Pulmonary artery endothelial cell (primary cell): ENCODE results near the gene TIPARP. TPM values are rescaled to one million over a fixed set of nuclear protein-coding genes. Genes with fewer than 3 reads are reported as not detected.
A peak's percentile ranks its signal among the peaks of the same experiment; 100 is the strongest.
"Not testable (repeated sequence)": the region's sequence is repeated elsewhere in the genome, so short reads cannot be mapped to it uniquely, and the experiment has no call there.

Source experiments
- DNase-seq: peaks from one replicate; pipeline ENCODE4 v3.0.0-alpha.2; 2011; ENCODE audit warnings: low read depth, low spot score
- total RNA-seq: library from RNA; depleted of rRNA; stranded (reverse); fragments of >200 nt; gene quantifications from 2 replicates; pipeline ENCODE4 v1.2.3, GENCODE V29; 2014

Gene TIPARP
- total RNA-seq, 1 donor from 2014 or later, result 32.7 TPM

- DNase-seq, result not testable (repeated sequence)
These were observed 37.6 kb downstream of the TIPARP start for GRCh38 chr3:156711944-156712343.

- no peak for DNase-seq
These were observed 41.9 kb downstream of the TIPARP start for GRCh38 chr3:156716105-156716862.

- peak; percentile 26 for DNase-seq
These were observed 44.4 kb downstream of the TIPARP start for GRCh38 chr3:156718622-156719306.

- DNase-seq, result no peak
These were observed 46.4 kb downstream of the TIPARP start for GRCh38 chr3:156720826-156721225.

GRCh38 chr3:156721687-156722618 lies 47.6 kb downstream of the TIPARP start:
- DNase-seq, result no peak

GRCh38 chr3:156723182-156723619 lies 48.8 kb downstream of the TIPARP start:
- no peak for DNase-seq

- no peak for DNase-seq
These were observed 51.3 kb downstream of the TIPARP start for GRCh38 chr3:156725682-156726081.

GRCh38 chr3:156726456-156726855 lies 52.1 kb downstream of the TIPARP start:
- DNase-seq, result no peak

GRCh38 chr3:156727519-156728205 lies 53.3 kb downstream of the TIPARP start:
- DNase-seq, result no peak

GRCh38 chr3:156728267-156728985 lies 54.0 kb downstream of the TIPARP start:
- no peak for DNase-seq

- no peak for DNase-seq
These were observed 55.2 kb downstream of the TIPARP start for GRCh38 chr3:156729460-156730179.

- DNase-seq, result no peak
These were observed 57.4 kb downstream of the TIPARP start for GRCh38 chr3:156731813-156732212.

GRCh38 chr3:156732261-156732660 lies 57.9 kb downstream of the TIPARP start:
- no peak for DNase-seq

- no peak for DNase-seq
These were observed 58.5 kb downstream of the TIPARP start for GRCh38 chr3:156732715-156733421.

GRCh38 chr3:156734661-156735060 lies 60.3 kb downstream of the TIPARP start:
- DNase-seq, result not testable (repeated sequence)

GRCh38 chr3:156735471-156735870 lies 61.1 kb downstream of the TIPARP start:
- no peak for DNase-seq

GRCh38 chr3:156737049-156737448 lies 62.7 kb downstream of the TIPARP start:
- DNase-seq, result not testable (repeated sequence)

GRCh38 chr3:156738251-156738650 lies 63.9 kb downstream of the TIPARP start:
- no peak for DNase-seq

- DNase-seq, result no peak
These were observed 65.6 kb downstream of the TIPARP start for GRCh38 chr3:156739976-156740375.
